Measurements from ENCODE around the gene BCL11A.
A peak's percentile ranks its signal among the peaks of the same experiment; 100 is the strongest.

The BCL11A gene

GRCh38 chr2:60474301-60474700 lies 79.2 kb downstream of the BCL11A start:
- Mint-ChIP-seq H3K4me1 (ENCODE audit: low read depth) (peaks cover 18% of the 10 kb centered on the region), H3K27me3 (no peaks in the 10 kb centered on the region), H3K4me3 (no peak overlapping the region), H3K9me3 (no peaks in the 10 kb centered on the region), H3K27ac (no peak overlapping the region), H3K36me3 (ENCODE audit: low read depth) (no peaks in the 10 kb centered on the region)

GRCh38 chr2:60473546-60473945 lies 79.9 kb downstream of the BCL11A start:
- H3K27ac Mint-ChIP-seq, result no peak overlapping the region
- no peak overlapping the region for H3K4me3 Mint-ChIP-seq
- no peaks in the 10 kb centered on the region for H3K27me3 Mint-ChIP-seq
- H3K9me3 Mint-ChIP-seq, result no peaks in the 10 kb centered on the region
- H3K36me3 Mint-ChIP-seq (ENCODE audit: low read depth), result no peaks in the 10 kb centered on the region
- peaks cover 22% of the 10 kb centered on the region for H3K4me1 Mint-ChIP-seq (ENCODE audit: low read depth)

- Mint-ChIP-seq H3K27ac (no peak overlapping the region), H3K27me3 (no peaks in the 10 kb centered on the region), H3K9me3 (no peaks in the 10 kb centered on the region), H3K4me3 (no peak overlapping the region), H3K4me1 (ENCODE audit: low read depth) (peaks cover 22% of the 10 kb centered on the region), H3K36me3 (ENCODE audit: low read depth) (no peaks in the 10 kb centered on the region)
These were observed 80.7 kb downstream of the BCL11A start for GRCh38 chr2:60472663-60473289.

- H3K27me3 Mint-ChIP-seq, result no peaks in the 10 kb centered on the region
These were observed 81.4 kb downstream of the BCL11A start for GRCh38 chr2:60472041-60472440.

GRCh38 chr2:60470340-60470739 lies 83.1 kb downstream of the BCL11A start:
- Mint-ChIP-seq H3K4me1 (ENCODE audit: low read depth) (peaks cover 13% of the 10 kb centered on the region), H3K27ac (peak overlapping the region; percentile 17), H3K9me3 (no peaks in the 10 kb centered on the region)

More at GRCh38 chr2:60472041-60472440, 81.4 kb downstream of the BCL11A start:
- no peak overlapping the region for H3K27ac Mint-ChIP-seq
- no peak overlapping the region for H3K4me3 Mint-ChIP-seq
- H3K4me1 Mint-ChIP-seq (ENCODE audit: low read depth), result peaks cover 22% of the 10 kb centered on the region
- no peaks in the 10 kb centered on the region for H3K9me3 Mint-ChIP-seq
- no peaks in the 10 kb centered on the region for H3K36me3 Mint-ChIP-seq (ENCODE audit: low read depth)

GRCh38 chr2:60469536-60470317 lies 83.7 kb downstream of the BCL11A start:
- no peaks in the 10 kb centered on the region for H3K36me3 Mint-ChIP-seq (ENCODE audit: low read depth)
- no peaks in the 10 kb centered on the region for H3K9me3 Mint-ChIP-seq
- peak overlapping the region; percentile 17 for H3K27ac Mint-ChIP-seq
- no peaks in the 10 kb centered on the region for H3K27me3 Mint-ChIP-seq
- no peak overlapping the region for H3K4me3 Mint-ChIP-seq
- peaks cover 13% of the 10 kb centered on the region for H3K4me1 Mint-ChIP-seq (ENCODE audit: low read depth)

More at GRCh38 chr2:60470340-60470739, 83.1 kb downstream of the BCL11A start:
- H3K4me3 Mint-ChIP-seq, result no peak overlapping the region
- H3K36me3 Mint-ChIP-seq (ENCODE audit: low read depth), result no peaks in the 10 kb centered on the region
- H3K27me3 Mint-ChIP-seq, result no peaks in the 10 kb centered on the region

GRCh38 chr2:60468382-60469085 lies 84.9 kb downstream of the BCL11A start:
- no peaks in the 10 kb centered on the region for H3K36me3 Mint-ChIP-seq (ENCODE audit: low read depth)
- no peaks in the 10 kb centered on the region for H3K9me3 Mint-ChIP-seq
- peaks cover 13% of the 10 kb centered on the region for H3K4me1 Mint-ChIP-seq (ENCODE audit: low read depth)
- no peaks in the 10 kb centered on the region for H3K27me3 Mint-ChIP-seq
- H3K4me3 Mint-ChIP-seq, result no peak overlapping the region
- peak overlapping the region; percentile 67 for H3K27ac Mint-ChIP-seq

GRCh38 chr2:60466161-60466702 lies 87.2 kb downstream of the BCL11A start:
- Mint-ChIP-seq H3K27ac (no peak overlapping the region), H3K27me3 (no peaks in the 10 kb centered on the region), H3K9me3 (no peaks in the 10 kb centered on the region), H3K36me3 (ENCODE audit: low read depth) (no peaks in the 10 kb centered on the region), H3K4me3 (no peak overlapping the region), H3K4me1 (ENCODE audit: low read depth) (peaks cover 16% of the 10 kb centered on the region)

- no peak overlapping the region for H3K4me3 Mint-ChIP-seq
- H3K36me3 Mint-ChIP-seq (ENCODE audit: low read depth), result no peaks in the 10 kb centered on the region
- H3K9me3 Mint-ChIP-seq, result no peaks in the 10 kb centered on the region
- no peaks in the 10 kb centered on the region for H3K27me3 Mint-ChIP-seq
- peaks cover 16% of the 10 kb centered on the region for H3K4me1 Mint-ChIP-seq (ENCODE audit: low read depth)
- H3K27ac Mint-ChIP-seq, result no peak overlapping the region
These were observed 87.7 kb downstream of the BCL11A start for GRCh38 chr2:60465736-60466135.

GRCh38 chr2:60463249-60463648 lies 90.2 kb downstream of the BCL11A start:
- Mint-ChIP-seq H3K27me3 (no peaks in the 10 kb centered on the region), H3K4me1 (ENCODE audit: low read depth) (peaks cover 6% of the 10 kb centered on the region), H3K36me3 (ENCODE audit: low read depth) (peaks cover 4% of the 10 kb centered on the region), H3K4me3 (no peak overlapping the region), H3K9me3 (no peaks in the 10 kb centered on the region), H3K27ac (no peak overlapping the region)

- Mint-ChIP-seq H3K4me1 (ENCODE audit: low read depth) (peaks cover 6% of the 10 kb centered on the region), H3K27ac (no peak overlapping the region), H3K9me3 (no peaks in the 10 kb centered on the region)
These were observed 91.9 kb downstream of the BCL11A start for GRCh38 chr2:60461421-60462108.

GRCh38 chr2:60460577-60461420 lies 92.7 kb downstream of the BCL11A start:
- Mint-ChIP-seq H3K9me3 (no peaks in the 10 kb centered on the region), H3K4me1 (ENCODE audit: low read depth) (peaks cover 9% of the 10 kb centered on the region), H3K27me3 (peaks cover 5% of the 10 kb centered on the region), H3K27ac (no peak overlapping the region), H3K4me3 (no peak overlapping the region), H3K36me3 (ENCODE audit: low read depth) (peaks cover 4% of the 10 kb centered on the region)

More at GRCh38 chr2:60461421-60462108, 91.9 kb downstream of the BCL11A start:
- no peak overlapping the region for H3K4me3 Mint-ChIP-seq
- H3K36me3 Mint-ChIP-seq (ENCODE audit: low read depth), result peaks cover 4% of the 10 kb centered on the region
- H3K27me3 Mint-ChIP-seq, result no peaks in the 10 kb centered on the region

GRCh38 chr2:60459851-60460250 lies 93.6 kb downstream of the BCL11A start:
- Mint-ChIP-seq H3K27ac (no peak overlapping the region), H3K4me3 (no peak overlapping the region), H3K9me3 (no peaks in the 10 kb centered on the region), H3K27me3 (peaks cover 6% of the 10 kb centered on the region), H3K4me1 (ENCODE audit: low read depth) (peaks cover 9% of the 10 kb centered on the region), H3K36me3 (ENCODE audit: low read depth) (peaks cover 4% of the 10 kb centered on the region)

Data from stimulated activated naive CD8-positive, alpha-beta T cell treated with anti-CD3 and anti-CD28 coated beads, Interleukin-15, Interleukin-2, amounts not matched to agents 100 ng/mL and 50 ng/mL, for 24 hours (primary cell).